Activated T-cell treated with anti-CD3 and anti-CD28 coated beads, Interleukin-2, amount 50 U/mL, for 24 hours (primary cell): ENCODE measurements around the gene FOXO6.

Source experiments
- DNase-seq: peaks from one replicate; pipeline ENCODE4 v3.0.0-alpha.2; 2020
- H3K27ac Mint-ChIP-seq: 2 replicates; pipeline ENCODE4 v1.8.0; 2020; ENCODE audit warnings: mild to moderate bottlenecking, mixed read lengths
- H3K27me3 Mint-ChIP-seq: 2 replicates; pipeline ENCODE4 v1.8.0; 2020; ENCODE audit warnings: mixed read lengths
- H3K36me3 Mint-ChIP-seq: 2 replicates; pipeline ENCODE4 v1.8.0; 2020; ENCODE audit warnings: low read depth, mixed read lengths
- H3K4me1 Mint-ChIP-seq: 2 replicates; pipeline ENCODE4 v1.8.0; 2020; ENCODE audit warnings: low read depth, mixed read lengths
- H3K4me3 Mint-ChIP-seq: 2 replicates; pipeline ENCODE4 v1.8.0; 2020; ENCODE audit warnings: mild to moderate bottlenecking, moderate library complexity, mixed read lengths
- H3K9me3 Mint-ChIP-seq: 2 replicates; pipeline ENCODE4 v1.8.0; 2020; ENCODE audit warnings: mixed read lengths

Gene FOXO6

DNA sequence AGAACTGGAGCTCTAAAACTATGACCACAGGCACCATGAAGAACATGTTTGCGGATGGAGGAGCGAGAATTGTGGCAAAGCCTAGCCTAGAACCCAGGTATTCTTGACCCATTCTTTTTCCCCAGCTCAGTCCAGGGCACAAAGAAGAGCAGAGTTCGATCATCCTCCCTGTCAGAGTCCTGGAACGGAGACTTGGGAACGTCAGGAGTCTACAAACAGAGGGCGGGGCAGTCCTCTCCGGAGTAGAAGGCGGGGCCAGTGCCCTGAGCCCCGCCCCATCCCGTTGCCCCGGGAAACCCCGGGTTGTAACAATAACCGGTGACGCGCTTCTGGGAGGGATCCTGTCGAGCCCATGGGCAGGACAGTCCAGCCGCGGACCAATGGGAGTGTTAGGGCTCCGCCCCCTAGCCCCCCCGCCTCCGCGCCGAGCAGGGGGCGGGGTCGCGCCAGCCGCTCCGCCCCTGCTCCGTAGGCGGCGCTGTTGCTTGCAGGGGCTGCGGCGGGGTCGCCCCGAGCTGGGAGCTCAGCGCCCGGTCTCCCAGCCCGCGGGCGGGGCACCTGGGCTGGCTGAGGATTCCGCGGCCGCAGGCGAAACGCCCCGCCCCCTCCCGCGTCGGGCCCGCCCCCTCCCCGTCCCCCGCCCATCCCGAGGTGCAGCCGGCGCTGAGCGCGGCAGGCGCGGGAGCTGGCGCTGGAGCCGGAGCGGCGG is at the start of gene FOXO6:
FOXO6 (plus strand) TSS at position 649 of the 709 bp plus-strand sequence.
- H3K9me3 Mint-ChIP-seq: no peaks in the 10 kb centered on the region

DNA sequence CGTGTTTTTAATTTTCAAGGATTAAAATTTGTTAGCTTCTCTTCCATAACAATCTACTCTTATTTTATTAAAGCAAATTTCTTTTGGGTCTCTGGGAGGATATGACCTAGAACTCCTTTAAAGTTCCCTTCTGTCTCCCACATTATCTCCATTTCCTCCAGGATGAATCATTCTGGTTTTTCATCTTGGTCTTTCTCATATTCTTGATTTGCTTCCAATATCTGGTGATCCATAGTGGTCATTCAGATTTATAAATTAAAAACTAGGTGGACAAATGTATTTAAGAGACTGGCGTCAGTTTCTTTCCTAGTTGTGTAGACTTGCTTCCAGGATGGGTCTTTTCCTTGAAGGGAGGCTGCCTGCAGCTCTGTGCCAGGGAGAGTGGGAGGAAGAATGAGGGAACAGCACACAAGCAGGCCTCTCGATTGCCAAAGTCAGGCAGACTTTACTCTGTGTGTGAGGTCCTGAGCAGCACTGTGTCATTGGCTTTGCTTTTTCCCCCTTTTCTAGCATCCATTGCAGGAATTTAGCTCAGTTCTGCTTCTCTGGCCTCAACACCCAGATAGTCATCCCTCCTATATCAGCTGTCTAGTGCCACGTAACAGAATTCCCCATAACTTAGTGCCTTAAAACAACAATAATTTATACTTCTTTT is 48.1 kb upstream of the FOXO6 start:
- H3K36me3 Mint-ChIP-seq: no peaks in the 10 kb centered on the region
- no peaks in the 10 kb centered on the region for H3K27me3 Mint-ChIP-seq
- H3K4me3 Mint-ChIP-seq: no peak overlapping the region
- DNase-seq: no peak
- no peaks in the 10 kb centered on the region for H3K4me1 Mint-ChIP-seq
- H3K9me3 Mint-ChIP-seq: no peaks in the 10 kb centered on the region
- H3K27ac Mint-ChIP-seq: no peak overlapping the region

More for the DNA sequence above, at the start of gene FOXO6:
- no peak within 1 kb of the TSS for H3K27ac Mint-ChIP-seq
- H3K4me1 Mint-ChIP-seq: peaks cover 19% of the 10 kb centered on the region
- peaks cover 42% of the 10 kb centered on the region for H3K27me3 Mint-ChIP-seq
- no peaks in the 10 kb centered on the region for H3K36me3 Mint-ChIP-seq
- DNase-seq: peak; percentile 91
- peak within 1 kb of the TSS; percentile 61 for H3K4me3 Mint-ChIP-seq

DNA sequence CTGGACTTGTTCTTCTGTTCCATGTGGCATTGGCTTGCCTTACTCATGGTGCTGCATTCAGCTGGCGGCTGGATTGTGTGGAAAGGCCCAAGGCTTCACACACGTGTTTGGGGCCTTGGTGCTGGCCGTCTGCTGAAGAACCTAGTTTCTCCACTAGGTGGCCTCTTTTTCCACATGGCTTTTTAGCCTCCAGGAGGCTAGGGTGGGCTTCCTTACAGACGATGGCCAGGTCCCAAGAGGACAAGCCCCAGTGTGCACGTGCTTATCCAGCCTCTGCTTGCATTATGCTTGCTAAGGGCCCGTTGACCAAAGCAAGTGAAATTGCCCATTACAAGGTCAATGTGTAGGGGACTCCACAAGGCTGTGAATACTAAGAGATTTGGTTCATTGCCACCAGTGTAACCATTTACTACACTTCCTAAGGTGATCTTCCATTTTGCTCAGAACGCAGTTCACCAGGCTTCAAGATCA is 47.5 kb upstream of the FOXO6 start:
- no peak overlapping the region for H3K27ac Mint-ChIP-seq
- H3K4me1 Mint-ChIP-seq: no peaks in the 10 kb centered on the region
- H3K27me3 Mint-ChIP-seq: no peaks in the 10 kb centered on the region
- H3K4me3 Mint-ChIP-seq: no peak overlapping the region
- H3K9me3 Mint-ChIP-seq: no peaks in the 10 kb centered on the region
- H3K36me3 Mint-ChIP-seq: no peaks in the 10 kb centered on the region
- no peak for DNase-seq

DNA sequence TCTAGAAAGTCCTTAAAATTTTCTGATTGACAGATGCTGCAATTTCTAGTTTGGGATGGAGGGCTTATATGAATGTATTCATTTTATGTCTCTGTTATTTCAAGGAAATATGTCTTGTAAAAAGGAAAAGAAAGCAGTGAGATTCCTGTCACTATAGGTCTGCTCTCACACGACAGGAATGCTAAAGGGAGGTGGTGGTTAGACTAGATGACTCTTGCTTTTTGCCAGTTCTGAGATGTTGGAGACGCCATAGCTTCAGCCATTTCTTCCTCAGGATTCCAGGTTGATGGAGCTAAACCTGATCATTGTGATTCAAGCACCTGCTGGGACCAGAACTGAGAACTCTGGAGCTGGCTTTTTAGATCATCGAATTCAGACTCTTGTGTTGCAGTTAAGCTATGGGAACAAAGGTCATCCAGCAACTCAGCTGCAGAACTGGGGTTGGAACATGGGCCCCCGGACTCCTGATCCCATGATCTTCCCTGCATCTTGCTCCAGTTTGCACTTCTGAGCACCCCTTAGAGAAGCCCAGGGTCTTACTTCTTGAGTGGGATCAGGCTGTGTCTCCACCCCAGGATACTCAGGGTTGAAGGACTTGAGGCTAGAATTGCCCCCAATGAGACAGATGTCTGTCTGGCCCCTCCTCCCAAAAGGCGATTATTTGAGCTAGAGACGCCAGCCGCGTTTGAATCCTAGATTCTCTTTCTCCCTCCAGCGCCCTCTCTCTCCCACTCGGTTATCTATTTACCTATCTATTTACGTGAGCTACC is 46.7 kb upstream of the FOXO6 start:
- no peak overlapping the region for H3K4me3 Mint-ChIP-seq
- no peak overlapping the region for H3K27ac Mint-ChIP-seq
- no peaks in the 10 kb centered on the region for H3K9me3 Mint-ChIP-seq
- no peak for DNase-seq
- H3K36me3 Mint-ChIP-seq: no peaks in the 10 kb centered on the region
- no peaks in the 10 kb centered on the region for H3K4me1 Mint-ChIP-seq
- H3K27me3 Mint-ChIP-seq: no peaks in the 10 kb centered on the region

DNA sequence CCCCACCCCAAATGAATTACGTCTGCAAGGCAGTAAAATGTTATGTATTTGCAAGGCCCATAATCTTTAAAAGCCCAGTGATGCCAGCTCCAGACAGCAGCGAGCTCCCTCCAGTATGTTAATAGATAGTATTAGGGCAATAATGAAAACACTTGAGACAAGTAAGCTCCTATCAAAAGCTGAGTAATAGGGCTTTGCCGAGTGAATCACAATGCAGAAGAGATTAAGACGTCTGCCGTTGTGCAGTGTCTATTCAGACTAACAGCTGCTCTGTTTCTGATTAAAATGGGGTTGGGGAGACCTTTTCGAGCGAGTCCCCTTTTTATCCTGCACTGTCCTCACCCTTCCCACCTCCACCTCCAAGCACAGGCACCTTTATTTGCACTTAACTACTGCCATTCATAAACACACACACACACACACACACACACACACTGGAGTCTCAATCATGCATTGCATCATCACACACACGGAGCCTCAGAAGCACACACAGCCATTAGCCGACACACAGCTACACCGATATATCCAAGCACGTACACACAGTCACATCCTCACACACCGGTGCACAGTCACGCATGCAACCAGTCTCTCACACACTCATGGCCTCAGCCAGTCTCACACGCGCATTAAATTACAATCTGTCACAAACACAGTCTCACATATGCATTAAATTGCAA is 46.0 kb upstream of the FOXO6 start:
- Mint-ChIP-seq H3K4me1 (no peaks in the 10 kb centered on the region), H3K4me3 (no peak overlapping the region), H3K9me3 (no peaks in the 10 kb centered on the region), H3K27ac (no peak overlapping the region), H3K27me3 (no peaks in the 10 kb centered on the region), H3K36me3 (no peaks in the 10 kb centered on the region)
- DNase-seq: no peak

DNA sequence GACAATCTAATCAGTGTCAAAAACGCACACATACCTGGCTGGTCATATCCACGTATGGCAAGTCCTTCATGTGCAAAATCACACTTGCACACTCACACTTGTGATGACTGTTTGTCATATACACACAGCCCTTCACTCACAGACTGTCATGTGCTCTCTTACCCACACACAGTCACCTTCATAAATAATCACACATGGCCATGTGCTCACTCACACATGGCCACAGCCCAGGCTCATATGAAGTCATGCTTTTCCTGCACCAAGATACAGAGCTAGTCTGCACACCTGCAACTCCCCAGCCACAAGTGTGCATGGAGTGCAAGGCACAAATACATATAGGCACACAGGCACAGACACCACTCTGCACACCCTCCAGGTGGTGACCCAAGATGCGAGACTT is 45.4 kb upstream of the FOXO6 start:
- Mint-ChIP-seq H3K9me3 (no peaks in the 10 kb centered on the region), H3K27me3 (no peaks in the 10 kb centered on the region), H3K4me3 (no peak overlapping the region), H3K27ac (no peak overlapping the region), H3K4me1 (no peaks in the 10 kb centered on the region), H3K36me3 (no peaks in the 10 kb centered on the region)
- no peak for DNase-seq

DNA sequence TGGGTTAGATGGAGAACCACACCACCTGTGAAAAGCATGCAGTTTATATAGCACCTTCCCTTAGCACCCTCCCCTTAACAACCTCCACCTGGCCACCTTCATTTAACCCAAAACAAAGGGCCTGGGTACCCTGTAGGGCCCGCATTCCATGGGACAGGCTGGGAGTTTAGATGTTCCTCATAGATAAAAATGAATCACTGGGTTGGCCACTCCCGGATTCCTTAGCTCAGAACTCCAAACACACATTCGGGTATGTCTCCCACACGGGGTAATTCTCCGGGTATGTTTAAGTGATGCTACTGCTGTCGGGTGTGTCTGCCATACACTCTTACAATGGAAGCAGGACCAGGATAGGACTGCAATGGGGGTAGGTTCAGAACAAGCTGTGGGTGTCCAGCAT is 43.9 kb upstream of the FOXO6 start:
- Mint-ChIP-seq H3K36me3 (no peaks in the 10 kb centered on the region), H3K9me3 (no peaks in the 10 kb centered on the region), H3K27ac (no peak overlapping the region), H3K4me3 (no peak overlapping the region), H3K4me1 (no peaks in the 10 kb centered on the region), H3K27me3 (no peaks in the 10 kb centered on the region)
- no peak for DNase-seq

DNA sequence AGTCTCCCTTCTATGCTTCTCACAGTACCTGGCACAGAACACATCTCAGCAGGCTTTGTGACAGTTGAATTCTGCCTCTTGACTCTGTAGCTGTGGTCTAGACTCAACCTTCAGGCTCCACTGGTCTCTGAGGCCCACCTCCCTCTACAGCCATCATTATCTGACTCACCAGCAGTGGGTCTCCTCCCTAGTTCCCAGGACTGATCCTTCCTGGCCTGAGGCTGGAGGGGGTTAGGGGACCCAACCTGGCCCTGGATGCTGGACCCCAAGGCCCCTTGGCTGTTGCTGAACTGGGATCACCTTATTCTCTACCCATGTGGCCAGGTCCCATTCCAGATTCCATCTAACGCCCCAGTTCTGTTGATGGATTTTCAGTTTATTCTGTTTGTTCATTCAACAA is 43.1 kb upstream of the FOXO6 start:
- no peaks in the 10 kb centered on the region for H3K36me3 Mint-ChIP-seq
- no peak overlapping the region for H3K27ac Mint-ChIP-seq
- no peaks in the 10 kb centered on the region for H3K27me3 Mint-ChIP-seq
- H3K4me1 Mint-ChIP-seq: no peaks in the 10 kb centered on the region
- DNase-seq: no peak
- no peaks in the 10 kb centered on the region for H3K9me3 Mint-ChIP-seq
- no peak overlapping the region for H3K4me3 Mint-ChIP-seq

DNA sequence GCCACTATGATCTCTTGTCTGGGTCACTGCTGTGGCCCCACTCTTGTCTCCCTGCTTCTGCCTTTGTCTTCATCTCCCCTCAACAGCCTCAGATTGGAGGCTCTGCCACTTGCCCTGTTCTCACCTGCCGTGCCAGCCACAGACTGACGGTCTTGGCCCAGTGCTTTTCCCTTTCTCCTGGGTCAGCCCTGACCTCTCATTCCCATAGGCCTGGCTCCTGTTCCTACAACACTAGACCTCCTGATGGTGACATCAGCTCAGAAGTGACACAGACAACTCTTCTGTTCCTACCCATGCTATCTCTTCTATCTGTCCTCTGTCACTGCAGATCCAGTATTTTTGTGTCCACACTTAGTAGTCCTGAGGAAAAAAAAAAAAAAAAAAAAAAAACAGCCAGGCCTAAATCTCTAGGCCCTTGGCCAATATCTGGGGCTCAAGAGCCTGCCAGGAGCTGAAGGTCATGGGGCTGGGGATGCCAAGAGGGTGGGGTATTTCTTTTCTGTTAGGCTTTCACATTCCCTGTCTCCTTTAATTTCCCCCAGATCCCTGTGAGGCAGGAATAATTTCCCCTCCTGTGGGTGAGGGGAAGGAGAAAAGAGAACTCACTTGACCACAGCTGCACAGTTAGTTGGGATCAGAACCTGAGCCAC is 42.0 kb upstream of the FOXO6 start:
- Mint-ChIP-seq H3K4me3 (no peak overlapping the region), H3K9me3 (no peaks in the 10 kb centered on the region), H3K27me3 (no peaks in the 10 kb centered on the region), H3K4me1 (no peaks in the 10 kb centered on the region), H3K27ac (no peak overlapping the region), H3K36me3 (no peaks in the 10 kb centered on the region)
- DNase-seq: no peak

DNA sequence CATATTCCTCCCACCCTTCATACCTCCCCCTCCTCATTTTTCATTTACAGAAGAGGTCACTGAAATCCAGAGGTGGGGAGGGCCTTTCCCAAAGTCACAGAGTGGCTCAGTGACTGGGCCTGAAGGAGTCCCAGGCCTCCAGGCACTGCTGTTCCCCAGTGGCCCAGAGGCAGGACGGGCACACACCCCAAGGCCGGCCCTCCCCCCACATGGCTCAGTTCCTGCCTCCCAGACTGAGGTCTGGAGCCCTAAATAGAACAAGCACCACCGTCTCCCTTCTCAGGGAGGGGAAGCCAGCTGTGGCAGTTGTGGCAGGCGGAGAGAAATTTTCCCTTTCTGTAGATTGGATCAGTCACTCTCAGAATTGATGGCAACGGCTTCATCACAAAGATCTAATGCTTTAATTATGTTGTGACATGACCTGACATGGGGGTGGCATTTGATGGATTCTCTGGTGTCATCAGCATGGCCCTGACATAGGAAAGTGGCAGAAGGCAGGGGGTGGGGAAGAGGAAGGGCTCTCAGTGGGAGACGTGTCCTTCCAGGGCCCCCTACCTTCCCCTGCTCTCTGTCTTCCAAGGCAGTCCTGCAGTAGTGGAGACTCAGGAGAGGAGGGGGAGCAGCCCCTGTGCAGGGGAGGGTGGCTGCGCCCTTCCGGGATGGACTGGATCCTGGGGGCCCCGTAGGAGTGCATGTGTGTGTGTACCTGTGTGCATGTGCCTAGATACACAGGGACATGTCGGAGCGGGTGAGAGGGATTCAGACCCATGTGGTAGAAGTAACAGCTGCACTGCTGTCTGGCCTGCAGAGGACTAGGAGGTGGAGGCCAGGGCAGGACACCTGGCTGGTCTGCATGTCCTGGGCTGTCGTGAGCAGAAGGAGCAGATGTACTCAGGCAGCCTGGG is 41.2 kb upstream of the FOXO6 start:
- Mint-ChIP-seq H3K4me3 (no peak overlapping the region), H3K27me3 (no peaks in the 10 kb centered on the region), H3K27ac (no peak overlapping the region), H3K9me3 (no peaks in the 10 kb centered on the region), H3K4me1 (no peaks in the 10 kb centered on the region), H3K36me3 (no peaks in the 10 kb centered on the region)
- DNase-seq: no peak

DNA sequence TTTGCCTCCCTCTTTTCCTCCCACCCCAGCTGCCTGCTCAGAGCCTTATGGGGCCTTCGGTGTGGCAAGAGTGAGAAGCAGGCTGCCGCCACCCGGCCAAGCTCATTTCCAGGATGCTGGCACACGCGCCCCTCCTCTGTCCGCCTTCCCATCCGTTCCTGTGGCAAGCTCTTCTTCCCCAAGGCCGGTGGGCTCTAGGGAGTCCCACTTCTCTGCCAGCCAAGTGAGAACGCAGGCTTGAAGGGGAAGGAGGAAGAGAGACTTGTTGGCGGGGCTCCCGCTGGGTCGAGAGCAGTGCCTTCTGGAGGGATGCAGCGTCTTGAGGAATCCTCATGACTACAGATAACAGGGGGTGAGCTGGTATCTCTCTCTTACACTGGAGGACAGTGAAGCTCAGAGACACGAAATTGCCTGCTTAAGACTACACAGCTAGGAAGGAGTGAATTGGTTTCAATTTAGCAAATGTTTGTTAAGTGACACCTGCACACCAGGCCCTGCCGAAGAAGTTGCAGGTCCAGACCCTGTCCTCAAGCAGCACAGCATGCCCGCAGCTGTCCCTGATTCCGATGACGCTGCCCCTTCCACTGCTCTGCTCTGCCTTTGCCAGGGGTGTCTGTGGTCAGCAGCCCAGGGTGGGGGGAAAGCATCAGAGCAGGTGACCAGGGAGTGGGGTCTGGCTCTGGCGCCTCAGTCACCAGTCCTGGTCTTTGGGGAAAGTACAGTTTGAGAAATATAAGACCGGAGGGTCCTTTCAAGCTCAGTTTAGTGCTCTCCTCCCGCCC is 40.1 kb upstream of the FOXO6 start:
- no peaks in the 10 kb centered on the region for H3K4me1 Mint-ChIP-seq
- no peak overlapping the region for H3K27ac Mint-ChIP-seq
- no peaks in the 10 kb centered on the region for H3K9me3 Mint-ChIP-seq
- DNase-seq: no peak
- H3K4me3 Mint-ChIP-seq: no peak overlapping the region
- H3K27me3 Mint-ChIP-seq: no peaks in the 10 kb centered on the region
- H3K36me3 Mint-ChIP-seq: no peaks in the 10 kb centered on the region

DNA sequence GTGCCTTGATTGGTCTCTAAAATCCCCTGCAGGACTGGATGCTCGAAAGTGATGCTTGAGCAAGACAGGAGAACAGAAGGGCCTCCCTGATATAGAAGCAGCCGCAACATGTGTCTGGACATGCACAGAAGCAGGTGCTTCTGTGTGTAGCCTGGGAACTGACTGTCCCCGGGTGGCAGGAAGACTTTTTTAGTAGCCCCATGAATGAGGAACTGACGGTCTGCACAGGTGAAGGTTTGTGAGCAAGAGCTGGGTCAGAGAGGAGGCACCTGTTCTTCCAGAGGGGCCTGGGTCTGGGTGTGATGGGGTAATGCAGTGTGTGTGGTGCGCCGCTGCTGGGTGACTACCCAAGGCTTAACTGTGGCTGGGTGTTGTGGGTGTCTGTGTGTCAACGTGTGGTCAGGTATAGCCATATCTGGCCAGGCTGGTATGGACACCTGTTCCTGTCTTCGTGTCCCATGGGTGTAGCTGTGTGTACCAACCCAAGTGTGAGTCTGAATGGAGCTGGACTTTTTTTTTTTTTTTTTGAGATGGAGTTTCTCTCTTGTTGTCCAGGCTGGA is 39.1 kb upstream of the FOXO6 start:
- Mint-ChIP-seq H3K9me3 (no peaks in the 10 kb centered on the region), H3K27ac (no peak overlapping the region), H3K36me3 (no peaks in the 10 kb centered on the region), H3K27me3 (no peaks in the 10 kb centered on the region), H3K4me1 (no peaks in the 10 kb centered on the region), H3K4me3 (no peak overlapping the region)
- no peak for DNase-seq

DNA sequence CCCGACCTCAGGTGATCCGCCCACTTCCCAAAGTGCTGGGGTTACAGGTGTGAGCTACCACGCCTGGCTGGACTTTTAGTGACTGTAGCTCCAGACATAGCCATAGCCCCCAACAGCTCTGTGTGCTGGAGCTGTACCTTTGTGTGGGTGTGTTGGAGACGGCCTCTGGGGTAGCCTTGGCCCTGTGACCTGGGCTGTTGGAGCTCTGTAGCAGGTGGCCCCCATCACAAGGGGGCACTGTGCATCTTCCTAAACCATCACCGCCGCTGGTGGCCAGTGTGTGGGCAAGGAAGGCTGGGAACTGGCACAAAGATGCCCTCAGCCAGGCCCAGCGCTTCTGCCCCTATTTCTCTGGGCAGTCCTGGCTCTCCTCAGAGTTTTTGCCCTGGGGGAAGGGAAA is 38.4 kb upstream of the FOXO6 start:
- Mint-ChIP-seq H3K9me3 (no peaks in the 10 kb centered on the region), H3K4me1 (no peaks in the 10 kb centered on the region), H3K36me3 (no peaks in the 10 kb centered on the region), H3K27ac (no peak overlapping the region), H3K27me3 (no peaks in the 10 kb centered on the region), H3K4me3 (no peak overlapping the region)
- peak; percentile 45 for DNase-seq
